HG03135 (cell line): ENCODE data around the gene TBXA2R.
"Not testable (repeated sequence)": the region's sequence is repeated elsewhere in the genome, so short reads cannot be mapped to it uniquely, and the experiment has no call there.

ENCODE experiments used
- ATAC-seq: cut with Tn5 transposase; IDR thresholded peaks from one replicate; pipeline ENCODE4 v1.9.1; 2021; ENCODE audit warnings: mild to moderate bottlenecking, moderate library complexity; ENCODE audit not compliant: unreplicated experiment

TBXA2R gene

GRCh38 chr19:3584036-3584802, 22.5 kb downstream of the TBXA2R start:
- not testable (repeated sequence) for ATAC-seq

GRCh38 chr19:3581792-3582191, 24.9 kb downstream of the TBXA2R start:
- ATAC-seq, result not testable (repeated sequence)

- ATAC-seq, result no peak
These were observed 26.3 kb downstream of the TBXA2R start for GRCh38 chr19:3580156-3580934.

- ATAC-seq, result no peak
These were observed 28.3 kb downstream of the TBXA2R start for GRCh38 chr19:3578390-3578789.

GRCh38 chr19:3577723-3578344, 28.8 kb downstream of the TBXA2R start:
- no peak for ATAC-seq

GRCh38 chr19:3576696-3577443, 29.8 kb downstream of the TBXA2R start:
- no peak for ATAC-seq

GRCh38 chr19:3575949-3576673, 30.6 kb downstream of the TBXA2R start:
- ATAC-seq, result no peak

- ATAC-seq, result no peak
These were observed 31.4 kb downstream of the TBXA2R start for GRCh38 chr19:3575260-3575741.

- no peak for ATAC-seq
These were observed 32.6 kb downstream of the TBXA2R start for GRCh38 chr19:3573858-3574637.

GRCh38 chr19:3573162-3573857, 33.4 kb downstream of the TBXA2R start:
- peak; percentile 20 for ATAC-seq

- ATAC-seq, result no peak
These were observed 33.9 kb downstream of the TBXA2R start, which contains the start of gene HMG20B for GRCh38 chr19:3572855-3573161. Gene HMG20B (plus strand): TSS chr19:3572944. CDS start chr19:3573310, 366 bp downstream.

GRCh38 chr19:3572132-3572854, 34.4 kb downstream of the TBXA2R start:
- ATAC-seq, result peak; percentile 88

GRCh38 chr19:3570606-3571011, 36.1 kb downstream of the TBXA2R start:
- no peak for ATAC-seq

GRCh38 chr19:3570042-3570441, 36.6 kb downstream of the TBXA2R start:
- not testable (repeated sequence) for ATAC-seq

GRCh38 chr19:3565139-3565538, 41.5 kb downstream of the TBXA2R start:
- ATAC-seq, result no peak

GRCh38 chr19:3563709-3564524, 42.8 kb downstream of the TBXA2R start:
- no peak for ATAC-seq
